GM19438 (cell line): Measurements from ENCODE around the gene ADAMTS14.

ENCODE experiments used
- ATAC-seq: cut with Tn5 transposase; IDR thresholded peaks from one replicate; pipeline ENCODE4 v1.9.1; 2021; ENCODE audit warnings: low read depth; ENCODE audit not compliant: unreplicated experiment

ADAMTS14 gene

GRCh38 chr10:70715853-70716795 lies 43.8 kb downstream of the ADAMTS14 start:
- ATAC-seq = no peak

- ATAC-seq = no peak
These were observed 50.6 kb downstream of the ADAMTS14 start for GRCh38 chr10:70722820-70723424.

GRCh38 chr10:70723771-70724170 lies 51.5 kb downstream of the ADAMTS14 start:
- no peak for ATAC-seq

- no peak for ATAC-seq
These were observed 54.7 kb downstream of the ADAMTS14 start for GRCh38 chr10:70726909-70727495.

GRCh38 chr10:70728328-70728727 lies 56.0 kb downstream of the ADAMTS14 start:
- ATAC-seq = no peak

GRCh38 chr10:70729763-70730357 lies 57.6 kb downstream of the ADAMTS14 start:
- no peak for ATAC-seq

GRCh38 chr10:70730955-70731354 lies 58.6 kb downstream of the ADAMTS14 start:
- ATAC-seq = no peak

GRCh38 chr10:70732569-70732968 lies 60.3 kb downstream of the ADAMTS14 start:
- ATAC-seq = no peak

- no peak for ATAC-seq
These were observed 60.7 kb downstream of the ADAMTS14 start for GRCh38 chr10:70733051-70733450.

GRCh38 chr10:70735161-70735560 lies 62.9 kb downstream of the ADAMTS14 start:
- no peak for ATAC-seq

GRCh38 chr10:70736525-70736924 lies 64.2 kb downstream of the ADAMTS14 start:
- no peak for ATAC-seq

GRCh38 chr10:70737250-70737649 lies 64.9 kb downstream of the ADAMTS14 start:
- no peak for ATAC-seq

GRCh38 chr10:70738006-70738760 lies 65.9 kb downstream of the ADAMTS14 start:
- ATAC-seq = no peak

- no peak for ATAC-seq
These were observed 66.4 kb downstream of the ADAMTS14 start for GRCh38 chr10:70738761-70739121.

GRCh38 chr10:70740406-70741288 lies 68.3 kb downstream of the ADAMTS14 start:
- no peak for ATAC-seq

GRCh38 chr10:70742537-70743429 lies 70.5 kb downstream of the ADAMTS14 start:
- no peak for ATAC-seq

GRCh38 chr10:70743430-70743788 lies 71.1 kb downstream of the ADAMTS14 start:
- no peak for ATAC-seq

- ATAC-seq = no peak
These were observed 71.6 kb downstream of the ADAMTS14 start for GRCh38 chr10:70743879-70744278.
